ENCODE measurements around the gene GNG12.
A peak's percentile ranks its signal among the peaks of the same experiment; 100 is the strongest.

GNG12 gene

GRCh38 chr1:67832737-67833601, at the start of gene GNG12:
TSS of gene GNG12 (minus strand) at chr1:67833467. CDS start at chr1:67707686, 125,781 bp downstream.
- DNase-seq (peak; percentile 44), ATAC-seq (peak; percentile 71)

GRCh38 chr1:67882196-67882958, 49.1 kb upstream of the GNG12 start:
- DNase-seq: no peak

GRCh38 chr1:67880056-67880601, 46.9 kb upstream of the GNG12 start:
- ATAC-seq (no peak), DNase-seq (no peak)

More at GRCh38 chr1:67882196-67882958, 49.1 kb upstream of the GNG12 start:
- no peak for ATAC-seq

GRCh38 chr1:67879485-67879884, 46.2 kb upstream of the GNG12 start:
- DNase-seq: no peak
- ATAC-seq: no peak

- ATAC-seq (no peak), DNase-seq (no peak)
These were observed 41.3 kb upstream of the GNG12 start for GRCh38 chr1:67874501-67875111.

GRCh38 chr1:67869233-67869632, 36.0 kb upstream of the GNG12 start:
- ATAC-seq: no peak
- DNase-seq: no peak

GRCh38 chr1:67863637-67864036, 30.4 kb upstream of the GNG12 start:
- DNase-seq (no peak), ATAC-seq (no peak)

GRCh38 chr1:67862685-67863084, 29.4 kb upstream of the GNG12 start:
- no peak for DNase-seq
- ATAC-seq: no peak

- no peak for DNase-seq
- ATAC-seq: no peak
These were observed 28.7 kb upstream of the GNG12 start for GRCh38 chr1:67861856-67862516.

- no peak for ATAC-seq
These were observed 27.5 kb upstream of the GNG12 start for GRCh38 chr1:67860776-67861175.

GRCh38 chr1:67856921-67857320, 23.7 kb upstream of the GNG12 start:
- ATAC-seq (no peak), DNase-seq (no peak)

More at GRCh38 chr1:67860776-67861175, 27.5 kb upstream of the GNG12 start:
- DNase-seq: no peak

- DNase-seq: no peak
- no peak for ATAC-seq
These were observed 22.7 kb upstream of the GNG12 start for GRCh38 chr1:67855961-67856360.

GRCh38 chr1:67855444-67855843, 22.2 kb upstream of the GNG12 start:
- DNase-seq: no peak
- no peak for ATAC-seq

- DNase-seq (peak; percentile 45), ATAC-seq (peak; percentile 47)
These were observed 20.4 kb upstream of the GNG12 start for GRCh38 chr1:67853704-67854103.

GRCh38 chr1:67851800-67852199, 18.5 kb upstream of the GNG12 start:
- DNase-seq (no peak), ATAC-seq (no peak)

- peak; percentile 10 for DNase-seq
- no peak for ATAC-seq
These were observed 17.4 kb upstream of the GNG12 start for GRCh38 chr1:67850611-67851075.

GRCh38 chr1:67850151-67850551, 16.9 kb upstream of the GNG12 start:
- ATAC-seq (no peak), DNase-seq (no peak)

GRCh38 chr1:67847466-67847865, 14.2 kb upstream of the GNG12 start:
- no peak for ATAC-seq
- DNase-seq: no peak

GRCh38 chr1:67846538-67846937, 13.3 kb upstream of the GNG12 start:
- DNase-seq: no peak
- peak; percentile 9 for ATAC-seq

- ATAC-seq: no peak
- no peak for DNase-seq
These were observed 11.7 kb upstream of the GNG12 start for GRCh38 chr1:67844988-67845387.

GRCh38 chr1:67843746-67844145, 10.5 kb upstream of the GNG12 start:
- ATAC-seq (no peak), DNase-seq (no peak)

GRCh38 chr1:67843331-67843730, 10.1 kb upstream of the GNG12 start:
- no peak for DNase-seq
- no peak for ATAC-seq

Data from stimulated activated naive CD8-positive, alpha-beta T cell treated with anti-CD3 and anti-CD28 coated beads, Interleukin-15, Interleukin-2, amounts not matched to agents 100 U/mL and 50 U/mL, for 24 hours (primary cell).